Hematopoietic multipotent progenitor cell (in vitro differentiated cells): Measurements from ENCODE around the gene KCNT1. TPM values are rescaled to one million over a fixed set of nuclear protein-coding genes. Genes with fewer than 3 reads are reported as not detected.

ENCODE experiments used
- DNase-seq, 3 donors: peaks; one replicate each; pipeline ENCODE4 v3.0.0-alpha.2; 2011 to 2015; ENCODE audit warnings: low read depth in 2 of 3, low spot score in 2 of 3
- total RNA-seq: library from RNA; depleted of rRNA; stranded (reverse); fragments of >200 nt; gene quantifications from one replicate; pipeline ENCODE4 v1.2.3, GENCODE V29; 2012

Gene KCNT1
- total RNA-seq, 1 donor, result under 0.01 TPM

DNA sequence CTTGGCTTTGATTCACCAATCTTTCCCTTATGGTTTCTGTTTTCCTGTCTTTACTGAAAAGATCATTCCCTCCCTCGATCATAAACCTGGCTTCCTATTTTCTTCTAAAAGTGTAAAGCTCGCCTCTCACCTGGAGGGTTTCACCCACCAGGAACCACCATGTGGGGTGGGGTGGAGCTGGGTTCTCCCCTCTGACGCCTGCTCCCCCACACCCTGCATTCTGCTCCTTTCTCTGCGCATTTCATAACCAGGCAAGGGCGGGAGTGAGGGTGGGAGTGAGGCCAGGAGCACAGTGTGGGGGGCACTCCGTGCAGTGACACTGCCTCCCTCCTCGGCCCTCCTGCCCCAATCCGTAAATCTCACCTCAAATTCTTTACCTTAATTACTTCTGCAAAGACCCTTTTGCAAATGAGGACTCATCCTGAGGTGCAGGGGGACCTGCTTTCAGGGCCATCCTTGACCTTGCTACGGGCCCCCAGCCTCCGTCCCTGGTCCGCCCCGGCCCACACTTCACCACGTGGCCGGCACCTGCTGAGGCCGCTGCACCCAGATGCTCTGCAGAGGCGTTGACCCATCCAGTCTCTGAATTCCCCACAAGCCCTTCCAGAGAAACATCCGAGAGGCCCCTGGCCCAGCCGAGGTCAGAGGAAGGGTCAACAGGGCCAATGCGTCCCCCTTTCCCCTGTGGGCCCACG, 59.3 kb downstream of the KCNT1 start:
- DNase-seq, result no peak

DNA sequence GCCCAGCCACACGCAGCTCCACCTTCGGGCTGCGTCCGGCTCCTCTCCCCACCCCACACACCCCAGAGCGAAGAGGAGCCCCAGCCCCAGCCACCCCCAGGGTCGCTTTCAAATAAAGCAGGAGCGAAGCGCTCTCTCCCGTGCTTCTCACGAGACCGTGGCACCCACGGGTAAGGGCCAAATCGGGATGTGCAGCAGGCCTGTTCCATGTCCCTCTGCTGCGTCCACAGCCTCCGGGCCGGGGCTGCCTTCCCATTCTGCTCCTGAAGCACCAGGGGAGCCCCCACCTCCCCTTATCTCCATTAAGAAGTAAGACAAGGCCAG, 59.8 kb downstream of the KCNT1 start:
- DNase-seq, result no peak

DNA sequence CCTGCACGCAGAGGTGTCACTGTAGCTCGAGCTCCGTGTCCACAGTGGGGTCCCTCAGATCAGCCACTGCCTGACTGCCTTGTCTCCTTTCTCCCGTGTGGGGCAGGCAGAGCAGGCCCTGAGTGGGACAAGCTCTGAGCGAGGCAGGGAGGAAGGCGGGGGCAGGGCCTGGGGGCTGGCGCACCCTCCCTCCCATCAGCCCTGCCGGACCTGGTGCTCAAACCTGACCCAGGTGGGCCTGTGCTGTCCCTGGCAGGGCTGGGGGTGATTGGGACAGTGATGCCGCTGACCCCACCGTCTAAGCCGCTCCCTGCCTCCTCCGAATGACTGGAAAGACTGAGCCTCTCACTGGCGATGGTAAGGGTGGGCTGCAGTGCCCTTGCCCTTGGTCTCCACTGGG, 60.9 kb downstream of the KCNT1 start:
- DNase-seq, result no peak

DNA sequence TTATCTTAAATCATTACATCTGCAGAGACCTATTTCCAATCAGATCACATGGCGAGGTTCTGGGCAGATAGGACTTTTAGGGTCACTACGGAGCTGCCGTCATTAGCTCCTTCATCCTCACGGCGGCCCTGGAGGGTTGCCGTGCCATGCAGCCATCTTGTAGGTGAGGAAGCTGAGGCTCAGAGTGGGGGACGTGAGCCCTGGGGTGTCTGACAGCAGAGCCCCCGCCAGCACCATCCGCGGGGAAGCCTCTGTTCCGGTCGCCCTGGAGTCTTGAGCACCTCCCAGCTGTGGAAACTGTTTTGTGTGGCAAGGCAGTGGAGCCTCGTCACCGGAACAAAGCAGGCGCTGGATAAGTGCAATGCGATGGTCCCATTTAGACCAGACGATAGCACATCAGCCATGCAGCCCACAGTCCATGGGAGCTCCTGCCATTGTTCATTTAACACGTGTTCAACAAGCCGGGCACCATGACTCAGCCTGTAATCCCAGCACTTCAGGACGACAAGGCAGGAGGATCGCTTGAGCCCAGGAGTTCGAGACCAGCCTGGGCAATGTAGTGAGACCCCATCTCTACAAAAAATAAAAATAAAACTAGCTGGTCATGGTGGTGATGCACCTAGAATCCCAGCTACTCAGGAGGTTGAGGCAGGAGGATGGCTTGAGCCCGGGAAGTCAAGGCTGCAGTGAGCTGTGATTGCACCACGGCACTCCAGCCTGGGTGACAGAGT, 61.9 kb downstream of the KCNT1 start:
- no peak for DNase-seq

DNA sequence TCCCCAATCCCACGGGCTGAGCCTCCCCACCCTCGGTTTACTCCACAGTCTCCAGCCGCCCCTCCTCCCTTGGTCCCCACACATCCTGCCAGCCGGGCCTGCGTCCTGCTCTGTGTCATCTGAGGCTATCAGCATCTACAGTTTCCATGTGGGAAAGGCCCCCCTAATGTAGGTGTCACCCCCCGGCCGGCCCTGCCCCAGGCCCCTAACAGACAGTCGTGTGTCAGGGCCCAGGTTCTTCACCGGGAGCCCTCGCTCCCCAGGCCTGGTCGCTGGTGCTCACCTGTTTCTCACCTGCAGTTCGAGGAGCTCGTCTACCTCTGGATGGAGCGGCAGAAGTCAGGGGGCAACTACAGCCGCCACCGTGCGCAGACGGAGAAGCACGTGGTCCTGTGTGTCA, 62.7 kb downstream of the KCNT1 start:
- no peak for DNase-seq

DNA sequence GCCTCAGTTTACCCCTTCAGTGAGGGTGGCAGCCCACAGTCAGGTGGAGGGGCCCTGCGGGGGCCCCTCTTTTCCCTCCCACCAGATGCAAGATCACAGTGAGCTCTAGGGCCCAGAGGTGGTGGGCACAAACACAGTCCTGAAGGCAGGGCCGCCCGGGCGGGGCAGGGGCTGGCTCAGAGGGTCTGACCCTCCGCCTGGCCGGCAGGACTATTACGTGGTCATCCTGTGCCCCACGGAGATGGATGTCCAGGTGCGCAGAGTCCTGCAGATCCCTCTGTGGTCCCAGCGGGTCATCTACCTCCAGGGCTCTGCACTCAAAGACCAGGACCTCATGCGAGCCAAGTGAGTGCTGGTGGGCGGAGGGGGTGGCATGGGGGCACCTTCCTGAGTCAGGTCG, 63.4 kb downstream of the KCNT1 start:
- no peak for DNase-seq

DNA sequence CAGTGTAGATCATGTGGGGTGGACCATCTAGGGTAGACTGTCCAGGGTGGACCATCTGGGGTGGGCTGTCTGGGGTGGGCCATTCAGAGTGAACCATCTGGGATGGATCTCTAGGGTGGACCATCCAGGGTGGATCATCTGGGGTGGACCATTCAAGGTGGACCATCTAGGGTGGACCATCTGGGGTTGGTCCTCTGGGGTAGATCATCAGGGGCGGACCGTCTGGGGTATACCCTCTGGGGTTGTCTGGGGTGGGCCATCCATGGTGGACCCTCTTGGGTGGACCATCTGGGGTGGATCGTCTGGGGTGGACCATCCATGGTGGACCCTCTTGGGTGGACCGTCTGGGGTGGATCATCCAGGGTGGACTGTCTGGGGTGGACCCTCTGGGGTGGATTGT, 64.3 kb downstream of the KCNT1 start:
- DNase-seq, result peak in 1 of 3 donors; percentile 21

DNA sequence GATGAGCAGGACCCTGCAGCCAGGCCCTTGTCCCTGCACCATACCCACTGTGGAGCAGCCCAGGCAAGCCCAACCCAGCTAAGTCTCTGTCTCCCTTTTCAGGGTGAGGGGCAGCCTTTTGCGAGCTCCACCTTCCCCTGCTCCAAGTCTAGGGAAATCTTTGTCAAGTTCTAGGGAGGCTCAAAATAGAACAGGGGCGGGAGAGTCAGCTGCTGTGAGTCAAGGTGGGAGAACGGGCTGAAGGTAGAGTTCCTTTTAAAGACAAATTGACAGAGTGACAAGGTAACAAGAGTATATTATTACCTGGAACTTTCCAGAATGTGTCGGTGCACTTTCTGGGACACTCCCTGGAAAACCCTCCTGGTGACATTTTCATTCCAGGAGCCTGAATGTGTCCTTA, 64.7 kb downstream of the KCNT1 start:
- no peak for DNase-seq

DNA sequence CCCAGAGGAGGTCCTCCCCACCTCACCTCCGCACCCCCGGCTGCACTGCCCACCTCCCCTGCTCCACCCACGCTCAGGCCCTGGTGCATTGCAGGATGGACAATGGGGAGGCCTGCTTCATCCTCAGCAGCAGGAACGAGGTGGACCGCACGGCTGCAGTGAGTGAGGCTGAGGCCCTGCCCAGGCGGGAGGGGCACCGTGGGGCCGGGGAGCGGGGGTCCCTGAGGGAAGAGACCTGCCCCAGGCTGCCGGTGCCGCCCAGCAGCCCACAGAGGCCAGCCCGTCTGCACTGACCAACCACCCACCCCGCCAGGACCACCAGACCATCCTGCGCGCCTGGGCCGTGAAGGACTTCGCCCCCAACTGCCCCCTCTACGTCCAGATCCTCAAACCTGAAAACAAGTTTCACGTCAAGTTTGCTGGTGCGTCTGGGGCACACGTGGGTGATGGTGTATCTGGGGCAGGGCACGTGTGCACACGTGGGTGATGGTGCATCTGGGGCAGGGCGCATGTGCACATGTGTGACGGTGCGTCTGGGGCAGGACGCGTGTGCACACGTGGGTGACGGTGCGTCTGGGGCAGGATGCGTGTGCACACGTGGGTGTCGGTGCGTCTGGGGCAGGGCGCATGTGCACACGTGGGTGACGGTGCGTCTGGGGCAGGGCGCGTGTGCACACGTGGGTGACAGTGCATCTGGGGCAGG, 66.7 kb downstream of the KCNT1 start:
- no peak for DNase-seq

DNA sequence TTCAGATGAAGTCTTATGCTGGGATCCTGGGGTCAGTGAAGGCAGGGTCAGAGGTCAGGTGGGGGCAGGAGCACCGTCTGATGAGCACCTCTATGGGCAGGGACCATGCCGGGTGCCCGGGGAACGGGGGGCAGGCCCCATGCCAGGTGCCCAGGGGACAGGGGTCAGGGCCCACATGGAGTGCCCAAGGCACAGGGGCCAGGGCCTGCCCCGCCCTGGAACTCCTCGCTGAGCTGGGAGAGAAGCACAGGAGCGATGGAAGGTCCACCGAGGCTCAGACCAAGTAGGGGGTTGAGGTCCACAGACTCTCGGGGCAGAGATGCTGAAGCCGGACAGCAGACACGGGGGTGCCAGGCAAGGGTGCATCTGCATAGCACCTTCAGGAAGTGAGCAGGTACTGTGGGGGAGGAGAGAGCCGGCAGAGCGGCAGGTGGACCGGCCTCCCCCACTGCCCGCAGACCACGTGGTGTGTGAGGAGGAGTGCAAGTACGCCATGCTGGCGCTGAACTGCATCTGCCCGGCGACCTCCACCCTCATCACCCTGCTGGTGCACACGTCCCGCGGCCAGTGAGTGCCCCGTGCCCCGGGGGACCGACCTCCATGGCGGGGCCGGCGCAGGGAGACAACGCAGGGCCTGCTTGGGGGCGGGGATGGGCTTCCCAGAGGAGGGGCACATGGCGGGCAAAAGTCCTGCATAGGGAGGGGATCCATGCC, 67.7 kb downstream of the KCNT1 start:
- no peak for DNase-seq

DNA sequence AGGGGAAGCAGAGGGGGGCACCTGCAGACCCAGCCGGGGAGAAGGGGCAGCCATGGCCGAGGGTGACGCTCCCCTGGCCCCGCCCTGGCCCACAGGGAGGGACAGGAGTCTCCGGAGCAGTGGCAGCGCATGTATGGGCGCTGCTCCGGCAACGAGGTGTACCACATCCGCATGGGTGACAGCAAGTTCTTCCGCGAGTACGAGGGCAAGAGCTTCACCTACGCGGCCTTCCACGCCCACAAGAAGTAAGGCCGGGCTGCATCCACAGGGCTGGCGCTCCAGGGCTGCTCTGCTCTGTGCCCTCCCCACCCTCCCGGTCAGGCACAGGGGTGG, 68.2 kb downstream of the KCNT1 start:
- DNase-seq, result no peak

DNA sequence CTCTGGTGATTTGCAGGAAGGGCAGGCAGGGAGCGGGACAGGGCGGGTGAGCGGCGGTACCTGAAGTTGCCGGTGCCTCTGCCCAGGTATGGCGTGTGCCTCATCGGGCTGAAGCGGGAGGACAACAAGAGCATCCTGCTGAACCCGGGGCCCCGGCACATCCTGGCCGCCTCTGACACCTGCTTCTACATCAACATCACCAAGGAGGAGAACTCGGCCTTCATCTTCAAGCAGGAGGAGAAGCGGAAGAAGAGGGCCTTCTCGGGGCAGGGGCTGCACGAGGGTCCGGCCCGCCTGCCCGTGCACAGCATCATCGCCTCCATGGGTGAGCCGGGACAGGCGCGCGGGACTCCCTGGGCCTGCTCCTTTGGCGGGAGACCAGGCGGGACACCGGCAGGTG, 68.8 kb downstream of the KCNT1 start:
- no peak for DNase-seq

DNA sequence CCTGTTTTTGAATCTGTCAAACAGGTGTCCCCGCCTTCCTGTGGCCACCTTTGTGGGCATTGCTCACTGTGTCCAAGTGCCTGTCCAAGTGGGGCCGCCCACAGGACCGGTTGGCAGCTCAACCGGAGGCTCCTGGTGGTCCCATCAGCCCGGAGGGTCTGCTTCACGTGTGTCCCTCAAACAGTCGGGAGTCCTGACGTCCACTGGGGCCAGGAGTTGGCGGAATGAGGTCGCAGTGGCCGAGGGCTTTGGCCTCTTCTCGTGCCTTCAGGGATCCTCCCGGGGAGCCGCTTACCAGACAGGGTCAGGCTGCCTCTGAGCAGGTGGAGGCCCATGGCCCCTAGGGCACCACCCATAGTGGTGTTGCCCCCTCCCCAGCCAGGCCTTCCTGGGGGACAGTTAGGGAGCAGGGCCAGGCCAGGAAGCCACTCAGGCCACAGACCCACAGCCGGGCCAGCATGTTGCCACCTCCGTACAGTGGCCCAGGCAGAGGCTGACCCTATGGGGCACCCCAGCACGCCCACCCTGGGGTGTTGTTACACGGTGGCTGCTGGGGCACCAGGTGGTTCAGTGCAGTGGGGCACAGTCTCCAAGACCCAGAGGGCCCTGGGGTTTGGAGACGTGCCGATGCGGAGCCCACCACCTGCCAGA, 69.5 kb downstream of the KCNT1 start:
- no peak for DNase-seq

DNA sequence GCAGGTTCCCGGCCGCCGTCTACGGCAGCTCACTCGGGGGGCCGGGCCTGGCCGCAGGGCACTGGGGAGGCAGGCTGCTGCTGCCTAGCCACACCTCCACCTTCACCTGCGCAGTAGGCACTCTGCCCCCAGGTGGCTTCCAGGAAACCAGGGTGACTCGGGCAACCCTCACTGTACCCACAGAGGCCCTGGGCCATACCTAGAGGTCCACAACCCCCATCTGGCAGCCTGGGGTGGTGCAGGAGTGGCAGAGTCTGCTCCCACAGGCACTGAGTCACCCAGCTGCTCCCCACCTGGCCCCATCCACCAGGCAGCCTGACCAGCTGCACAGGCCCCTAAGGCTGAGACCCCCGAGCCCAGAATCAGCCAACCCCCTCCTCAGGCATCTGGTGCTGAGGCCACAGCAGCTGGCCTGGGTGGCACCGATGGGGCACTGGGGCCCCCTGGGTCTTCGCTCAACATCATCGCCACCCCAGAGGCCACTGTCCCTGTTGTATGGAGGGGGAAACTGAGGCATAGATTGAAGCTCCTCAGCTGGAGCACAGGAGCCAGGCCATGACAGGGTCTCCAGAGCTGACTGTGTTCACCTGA, 70.2 kb downstream of the KCNT1 start:
- no peak for DNase-seq

DNA sequence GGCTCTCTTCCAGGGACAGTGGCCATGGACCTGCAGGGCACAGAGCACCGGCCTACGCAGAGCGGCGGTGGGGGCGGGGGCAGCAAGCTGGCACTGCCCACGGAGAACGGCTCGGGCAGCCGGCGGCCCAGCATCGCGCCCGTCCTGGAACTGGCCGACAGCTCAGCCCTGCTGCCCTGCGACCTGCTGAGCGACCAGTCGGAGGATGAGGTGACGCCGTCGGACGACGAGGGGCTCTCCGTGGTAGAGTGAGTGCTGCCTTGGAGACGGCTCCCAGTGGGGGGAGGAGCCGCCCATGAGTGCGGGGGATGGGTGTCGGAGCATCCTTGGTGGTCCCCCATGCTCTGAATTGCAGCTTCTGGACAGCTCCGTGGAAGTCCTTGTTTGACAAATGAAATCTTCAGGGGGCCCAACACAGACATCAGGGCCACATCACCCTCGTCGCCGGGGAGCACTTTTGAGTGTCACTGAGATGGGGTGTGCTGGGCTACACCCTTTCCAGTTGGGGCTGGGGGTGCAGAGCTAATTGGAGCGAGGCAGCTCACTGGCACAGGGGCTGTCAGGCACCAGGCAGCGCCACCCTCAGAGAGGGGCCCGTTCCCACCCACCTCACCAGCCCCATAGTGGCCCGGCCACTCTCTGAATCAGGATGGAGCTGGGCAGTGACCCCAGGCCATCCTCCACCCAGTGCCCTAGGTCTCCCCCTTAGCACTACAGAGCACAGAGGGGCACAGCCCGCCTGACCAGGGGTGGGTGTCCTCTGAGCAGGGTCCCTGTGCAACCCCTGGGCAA, 70.9 kb downstream of the KCNT1 start:
- DNase-seq, result no peak

DNA sequence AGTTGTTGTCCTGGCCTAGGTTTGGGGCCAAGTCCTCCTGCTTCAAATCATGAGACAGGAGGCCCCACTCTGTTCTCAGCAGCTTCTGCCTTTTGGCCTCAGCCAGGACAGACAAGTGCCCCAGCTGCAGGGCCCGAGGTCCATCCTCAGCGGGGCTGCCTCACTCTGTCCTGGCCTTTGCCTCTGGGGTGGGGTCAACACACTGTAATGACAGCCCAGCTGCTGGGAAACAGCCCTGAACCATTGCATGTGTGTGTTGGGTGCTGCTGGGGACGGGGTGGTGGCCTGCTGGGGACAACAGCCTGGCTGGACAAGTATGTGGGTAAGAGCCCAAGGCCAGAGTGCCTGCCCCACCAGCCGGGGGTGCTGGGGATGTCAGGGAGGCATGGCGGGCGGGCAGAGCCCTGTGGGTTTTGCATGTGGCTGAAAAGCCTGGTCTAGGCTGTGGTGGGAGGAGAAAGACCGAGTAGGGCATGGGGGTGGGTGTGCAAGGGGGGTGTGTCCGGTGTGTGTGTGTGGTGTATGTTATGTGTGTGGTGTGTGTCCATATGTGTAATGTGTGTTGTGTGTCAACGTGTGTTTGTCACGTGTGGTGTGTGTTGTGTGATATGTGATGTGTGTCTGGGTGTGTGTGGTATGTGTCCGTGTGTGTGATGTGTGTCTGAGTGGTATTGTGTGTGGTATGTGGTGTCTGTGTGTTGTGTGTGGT, 71.7 kb downstream of the KCNT1 start:
- no peak for DNase-seq

DNA sequence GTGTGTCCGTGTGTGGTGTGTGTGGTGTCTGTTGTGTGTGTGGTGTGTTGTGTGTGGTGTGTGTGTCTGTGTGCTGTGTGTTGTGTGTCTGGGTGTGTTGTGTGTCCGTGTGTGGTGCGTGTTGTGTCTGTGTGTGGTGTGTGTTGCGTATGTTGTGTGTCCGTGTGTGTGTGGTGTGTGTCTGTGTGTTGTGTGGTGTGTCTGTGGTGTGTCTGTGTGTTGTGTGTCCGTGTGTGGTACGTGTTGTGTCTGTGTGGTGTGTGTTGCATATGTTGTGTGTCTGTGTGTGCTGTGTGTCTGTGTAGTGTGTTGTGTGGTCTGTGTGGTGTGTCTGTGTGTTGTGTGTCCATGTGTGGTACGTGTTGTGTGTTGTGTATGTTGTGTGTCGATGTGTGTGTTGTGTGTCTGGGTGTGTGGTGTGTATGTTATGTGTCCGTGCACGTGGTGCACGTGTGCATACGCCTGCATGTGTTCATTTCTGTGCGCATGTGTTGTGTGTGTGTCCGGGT, 72.3 kb downstream of the KCNT1 start:
- no peak for DNase-seq

DNA sequence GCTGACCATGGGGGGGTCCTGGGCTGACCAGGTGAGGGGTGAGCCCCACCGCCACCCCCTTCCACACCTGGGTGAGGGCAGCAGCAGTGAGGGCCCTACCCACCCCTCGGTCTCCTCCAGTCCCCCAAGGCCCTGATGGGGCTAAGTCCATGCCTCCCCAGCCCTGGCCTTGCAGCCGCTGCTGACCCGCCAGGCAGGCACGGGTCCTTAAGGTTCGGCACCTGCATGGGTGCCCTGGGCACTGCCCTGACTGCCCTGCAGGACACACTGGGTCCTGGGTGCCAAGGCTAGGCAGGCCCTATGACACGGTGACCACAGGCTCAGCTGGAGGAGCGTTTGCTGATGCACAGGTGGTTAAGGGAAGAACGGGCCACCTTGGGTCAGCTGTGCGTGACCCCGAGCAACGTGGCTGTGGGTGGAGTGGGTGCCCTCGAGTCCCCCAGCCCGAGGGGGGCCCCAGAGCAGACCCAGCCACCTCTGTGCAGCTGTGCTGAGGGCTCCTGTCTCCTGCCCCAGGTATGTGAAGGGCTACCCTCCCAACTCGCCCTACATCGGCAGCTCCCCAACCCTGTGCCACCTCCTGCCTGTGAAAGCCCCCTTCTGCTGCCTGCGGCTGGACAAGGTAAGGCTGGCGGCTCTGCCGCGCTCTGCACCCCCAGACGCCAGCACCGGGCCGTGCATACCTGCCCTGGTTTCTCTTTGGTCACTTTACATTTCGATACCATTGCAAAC, 73.0 kb downstream of the KCNT1 start:
- no peak for DNase-seq
